PC-3 (cell line): ENCODE results near the gene AKR1B15. TPM values are rescaled to one million over a fixed set of nuclear protein-coding genes. Genes with fewer than 3 reads are reported as not detected.

ENCODE experiments used
- ATAC-seq: fragments of 200-7000 bp; cut with Tn5 transposase; 2 replicates; pipeline ENCODE4 v1.9.1; 2020; ENCODE audit warnings: mild to moderate bottlenecking, moderate library complexity
- BruUV-seq: library from RNA; stranded (reverse); fragments of 400-500 nt; replicated peaks from 2 replicates; lab custom pipeline; 2021; lab: Mats Ljungman, UMichigan
- CTCF ChIA-PET: fragments of 300-600 bp; sonication (Branson Sonifier 250); formaldehyde crosslinking; loops from one replicate; lab custom pipeline; 2022; ENCODE audit warnings: antibody characterized with exemption; lab: Charles Lee
- POLR2A ChIA-PET: fragments of 300-600 bp; sonication (Branson Sonifier 250); formaldehyde crosslinking; loops from one replicate; lab custom pipeline; 2022; ENCODE audit warnings: antibody characterized with exemption; ENCODE audit not compliant: unreplicated experiment; lab: Charles Lee
- DNase-seq: peaks from one replicate; pipeline ENCODE4 v3.0.0-alpha.2; 2015
- H2AFZ ChIP-seq: fragments of 300-600 bp; sonication (generic); 2 replicates; pipeline ENCODE4 v1.6.0; 2016; ENCODE audit warnings: antibody characterized with exemption, low read length
- H3F3A ChIP-seq: fragments of 300-600 bp; sonication (generic); one replicate; pipeline ENCODE4 v1.6.0; 2017; ENCODE audit warnings: antibody characterized with exemption, low read length, control low read depth, mild to moderate bottlenecking; ENCODE audit not compliant: unreplicated experiment
- H3K27ac ChIP-seq: fragments of 300-600 bp; sonication (generic); 2 replicates; pipeline ENCODE4 v1.5.1; 2016; ENCODE audit warnings: mild to moderate bottlenecking, low read length
- H3K27me3 ChIP-seq: fragments of 300-600 bp; sonication (generic); 2 replicates; pipeline ENCODE4 v1.6.1; 2016; ENCODE audit warnings: low read length, mixed read lengths
- H3K36me3 ChIP-seq: fragments of 300-600 bp; sonication (generic); 2 replicates; pipeline ENCODE4 v1.6.1; 2016; ENCODE audit warnings: low read depth, mixed run types, low read length, mixed read lengths
- H3K4me1 ChIP-seq: fragments of 300-600 bp; sonication (generic); 2 replicates; pipeline ENCODE4 v1.5.1; 2016; ENCODE audit warnings: low read length; ENCODE audit not compliant: insufficient read depth
- H3K4me2 ChIP-seq: fragments of 300-600 bp; sonication (generic); 2 replicates; pipeline ENCODE4 v1.6.0; 2016; ENCODE audit warnings: low read length
- H3K4me3 ChIP-seq: fragments of 300-600 bp; sonication (generic); 2 replicates; pipeline ENCODE4 v1.5.1; 2016; ENCODE audit warnings: mild to moderate bottlenecking, low read length, mixed read lengths
- H3K79me2 ChIP-seq: fragments of 300-600 bp; sonication (generic); 2 replicates; pipeline ENCODE4 v1.6.1; 2017; ENCODE audit warnings: low read length, mixed read lengths
- H3K9ac ChIP-seq: fragments of 300-600 bp; sonication (generic); 2 replicates; pipeline ENCODE4 v1.6.0; 2016; ENCODE audit warnings: mild to moderate bottlenecking, low read length
- H3K9me2 ChIP-seq: fragments of 300-600 bp; sonication (generic); replicated peaks from 2 replicates; pipeline ENCODE4 v1.6.1; 2016; ENCODE audit warnings: mixed run types, low read length, mixed read lengths
- H3K9me3 ChIP-seq: fragments of 300-600 bp; sonication (generic); 2 replicates; pipeline ENCODE4 v1.6.1; 2016; ENCODE audit warnings: low read length, mixed read lengths
- H4K20me1 ChIP-seq: fragments of 300-600 bp; sonication (generic); 2 replicates; pipeline ENCODE4 v1.6.1; 2016; ENCODE audit warnings: low read length, mixed read lengths
- EZH2 ChIP-seq: fragments of 300-600 bp; sonication (generic); IDR thresholded peaks from one replicate; pipeline ENCODE4 v1.6.1; 2017; ENCODE audit warnings: antibody characterized with exemption, mild to moderate bottlenecking, low read length; ENCODE audit not compliant: unreplicated experiment
- EZH2phosphoT487 ChIP-seq: fragments of 300-600 bp; sonication (generic); IDR thresholded peaks from 2 replicates; pipeline ENCODE4 v1.6.1; 2018; ENCODE audit warnings: mild to moderate bottlenecking, antibody characterized with exemption, low read length, borderline replicate concordance
- intact Hi-C: fragments of 100-400 bp; cut with micrococcal nuclease; formaldehyde crosslinking; loops from 2 replicates; pipeline ENCODE4 v1.9.0; 2023
- total RNA-seq: library from RNA; depleted of rRNA; stranded (reverse); fragments of >200 nt; gene quantifications from 2 replicates; pipeline ENCODE4 v1.2.3, GENCODE V29; 2014
- TF ChIP-seq, protein P1 (sequence below): fragments of 300-600 bp; sonication (generic); conservative IDR thresholded peaks from 2 replicates; pipeline ENCODE4 v1.5.1; 2017; ENCODE audit warnings: antibody characterized with exemption, low read depth, mild to moderate bottlenecking, low read length

The AKR1B15 gene
- total RNA-seq, 1 experiment from 2014 or later, result 0.40 TPM

DNA sequence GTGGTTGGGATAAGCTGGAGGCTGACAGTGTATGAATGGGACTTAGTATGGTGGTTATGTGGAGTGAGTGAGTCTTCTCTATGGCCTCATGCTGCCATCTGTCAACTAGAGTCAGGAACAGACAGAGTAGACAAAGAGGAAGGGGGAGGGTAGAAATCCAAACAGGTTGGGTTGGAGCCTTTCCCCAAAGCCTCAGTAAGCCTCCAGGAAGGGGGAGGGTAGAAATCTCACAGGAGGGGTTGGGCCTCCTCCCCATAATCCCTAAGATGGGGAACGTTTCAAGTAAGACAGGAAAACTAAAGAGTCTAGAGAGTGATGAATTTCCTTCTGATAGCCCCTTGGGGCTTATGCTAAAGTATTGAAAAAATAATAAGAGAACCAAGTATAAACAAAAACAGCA lies 2.0 kb upstream of the AKR1B15 start:
- Histone ChIP-seq H4K20me1 (no peaks in the 10 kb centered on the region), H3K4me3 (peak overlapping the region; percentile 62; the same call in 1 of the 2 replicates), H3K9me3 (no peaks in the 10 kb centered on the region), H3K9ac (no peak overlapping the region), H3K79me2 (no peaks in the 10 kb centered on the region), H3K4me2 (peak overlapping the region; percentile 80), H3K27ac (peak overlapping the region; percentile 43), H3K36me3 (no peaks in the 10 kb centered on the region), H2AFZ (peak overlapping the region; percentile 68; the same call in 1 of the 2 replicates), H3F3A (no peaks in the 10 kb centered on the region), H3K4me1 (peaks cover 28% of the 10 kb centered on the region), H3K9me2 (no peaks in the 10 kb centered on the region), H3K27me3 (no peaks in the 10 kb centered on the region)
- ChIA-PET CTCF (interaction anchor here (0.6 to 1.8 kb wide), 5 partner anchors 19 to 114 kb away, joined by 3 to 13 read pairs (median 3); partner anchors contain the start of gene AKR1B10), POLR2A (interaction anchor here (0.6 kb wide), 1 partner anchor 113 kb away, joined by 16 read pairs; no protein-coding TSS in a partner anchor)
- peak; percentile 63 for DNase-seq
- TF ChIP-seq EZH2 (no peak), EZH2phosphoT487 (no peak)
- TF ChIP-seq, protein P1, sequence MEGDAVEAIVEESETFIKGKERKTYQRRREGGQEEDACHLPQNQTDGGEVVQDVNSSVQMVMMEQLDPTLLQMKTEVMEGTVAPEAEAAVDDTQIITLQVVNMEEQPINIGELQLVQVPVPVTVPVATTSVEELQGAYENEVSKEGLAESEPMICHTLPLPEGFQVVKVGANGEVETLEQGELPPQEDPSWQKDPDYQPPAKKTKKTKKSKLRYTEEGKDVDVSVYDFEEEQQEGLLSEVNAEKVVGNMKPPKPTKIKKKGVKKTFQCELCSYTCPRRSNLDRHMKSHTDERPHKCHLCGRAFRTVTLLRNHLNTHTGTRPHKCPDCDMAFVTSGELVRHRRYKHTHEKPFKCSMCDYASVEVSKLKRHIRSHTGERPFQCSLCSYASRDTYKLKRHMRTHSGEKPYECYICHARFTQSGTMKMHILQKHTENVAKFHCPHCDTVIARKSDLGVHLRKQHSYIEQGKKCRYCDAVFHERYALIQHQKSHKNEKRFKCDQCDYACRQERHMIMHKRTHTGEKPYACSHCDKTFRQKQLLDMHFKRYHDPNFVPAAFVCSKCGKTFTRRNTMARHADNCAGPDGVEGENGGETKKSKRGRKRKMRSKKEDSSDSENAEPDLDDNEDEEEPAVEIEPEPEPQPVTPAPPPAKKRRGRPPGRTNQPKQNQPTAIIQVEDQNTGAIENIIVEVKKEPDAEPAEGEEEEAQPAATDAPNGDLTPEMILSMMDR, result no peak
- peak; percentile 70 for ATAC-seq
- intact Hi-C loops, result loop anchor here (1.0 kb wide), 5 partner anchors 15 to 59 kb away; no protein-coding TSS in a partner anchor
- BruUV-seq, result no TSS peak

GRCh38 chr7:134547397-134548054 lies 1.4 kb upstream of the AKR1B15 start:
- peak overlapping the region; percentile 62 for H3K4me3 ChIP-seq
- peak overlapping the region; percentile 68 for H2AFZ ChIP-seq
- BruUV-seq, result no TSS peak
- no peaks in the 10 kb centered on the region for H3K36me3 ChIP-seq
- intact Hi-C loops, result loop anchor here (1.0 kb wide), 5 partner anchors 15 to 59 kb away; no protein-coding TSS in a partner anchor
- no peaks in the 10 kb centered on the region for H3K27me3 ChIP-seq
- H3K4me1 ChIP-seq, result peaks cover 28% of the 10 kb centered on the region
- H3K4me2 ChIP-seq, result peak overlapping the region; percentile 80
- ChIA-PET POLR2A (interaction anchor here (0.6 kb wide), 1 partner anchor 114 kb away, joined by 16 read pairs; no protein-coding TSS in a partner anchor), CTCF (interaction anchor here (0.5 to 1.8 kb wide), 8 partner anchors 20 to 155 kb away, joined by 3 to 13 read pairs (median 3); partner anchors contain the start of gene AKR1B10)
- H3F3A ChIP-seq, result no peaks in the 10 kb centered on the region
- no peak for TF ChIP-seq EZH2phosphoT487
- TF ChIP-seq, protein P1, result peak; percentile 96
- H3K9me2 ChIP-seq, result no peaks in the 10 kb centered on the region
- H3K79me2 ChIP-seq, result no peaks in the 10 kb centered on the region
- H3K9ac ChIP-seq, result peak overlapping the region; percentile 20; the same call in 1 of the 2 replicates
- ATAC-seq, result peak; percentile 94
- H3K27ac ChIP-seq, result peak overlapping the region; percentile 43
- no peaks in the 10 kb centered on the region for H3K9me3 ChIP-seq
- no peaks in the 10 kb centered on the region for H4K20me1 ChIP-seq
- DNase-seq, result peak; percentile 74
